GM20000 (cell line): ENCODE data around the gene F5.

Source experiments
- DNase-seq: peaks from one replicate; pipeline ENCODE4 v3.0.0; 2012; ENCODE audit warnings: low spot score
- CTCF ChIP-seq: IDR thresholded peaks from 2 replicates; pipeline ENCODE4 v1.5.1; 2012; ENCODE audit warnings: mild to moderate bottlenecking, control low read depth; ENCODE audit errors: extremely low read depth, missing control alignments

The F5 gene

GRCh38 chr1:169586395-169587255, at the start of gene F5:
TSS of gene F5 (minus strand) at chr1:169586481. CDS start at chr1:169586386, 95 bp downstream.
- DNase-seq: peak; percentile 63
- peak; percentile 50 for TF ChIP-seq CTCF

DNA sequence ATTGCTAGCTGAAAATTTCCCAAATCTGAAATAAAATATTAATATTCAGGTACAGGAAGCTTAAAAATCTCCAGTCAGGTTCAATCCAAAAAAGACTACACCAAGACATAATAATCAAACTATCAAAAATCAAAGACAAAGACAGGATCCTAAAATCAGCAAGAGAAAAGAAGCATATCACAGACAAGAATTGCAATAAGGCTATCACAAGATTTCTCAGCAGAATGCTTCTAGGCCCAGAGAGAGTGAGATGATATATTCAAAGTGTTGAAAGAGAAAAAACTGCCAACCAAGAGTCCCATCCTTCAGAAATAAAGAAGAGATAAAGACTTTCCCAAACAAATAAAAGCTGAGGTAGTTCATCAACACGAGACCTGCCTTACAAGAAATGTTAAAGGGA, 48.6 kb upstream of the F5 start:
- DNase-seq: no peak
- TF ChIP-seq CTCF: no peak

- no peak for TF ChIP-seq CTCF
- no peak for DNase-seq
Measured at GRCh38 chr1:169634145-169634544, 47.9 kb upstream of the F5 start.

DNA sequence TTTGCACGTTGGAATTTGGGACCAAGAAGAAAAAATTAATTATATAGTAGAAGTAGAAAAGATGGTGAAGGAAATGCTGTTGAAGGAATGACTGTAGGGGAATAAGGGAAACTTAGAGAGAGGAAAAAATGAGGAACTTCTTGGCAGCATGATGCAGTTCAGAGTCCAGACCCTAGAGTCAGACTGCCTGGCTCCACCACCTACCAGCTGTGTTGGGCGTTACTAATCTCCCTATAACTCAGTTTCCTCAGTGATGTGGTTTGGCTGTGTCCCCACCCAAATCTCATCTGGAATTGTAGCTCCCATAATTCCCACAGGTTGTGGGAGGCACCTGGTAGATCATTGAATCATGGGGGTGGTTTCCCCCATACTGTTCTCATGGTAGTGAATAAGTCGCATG, 45.0 kb upstream of the F5 start:
- no peak for DNase-seq
- TF ChIP-seq CTCF: no peak

- no peak for DNase-seq
- TF ChIP-seq CTCF: no peak
Measured at GRCh38 chr1:169630006-169630405, 43.7 kb upstream of the F5 start, which contains the start of gene SELP. TSS of gene SELP (minus strand) at chr1:169630124. CDS start at chr1:169630074, 50 bp downstream.

- TF ChIP-seq CTCF: no peak
- DNase-seq: no peak
Measured at GRCh38 chr1:169624912-169625311, 38.6 kb upstream of the F5 start.

- DNase-seq: no peak
- no peak for TF ChIP-seq CTCF
Measured at GRCh38 chr1:169624122-169624521, 37.8 kb upstream of the F5 start.
